CD14-positive monocyte (primary cell): ENCODE data around the gene TAF1B. TPM values are rescaled to one million over a fixed set of nuclear protein-coding genes. Genes with fewer than 3 reads are reported as not detected.
A peak's percentile ranks its signal among the peaks of the same experiment; 100 is the strongest.

Experiments used
- DNase-seq, 3 donors: peaks; one replicate each; pipeline ENCODE4 v3.0.0-alpha.2; 2011 to 2022
- H2AFZ ChIP-seq: 2 replicates; pipeline ENCODE4 v1.6.0; 2012; ENCODE audit warnings: mild to moderate bottlenecking, low read depth, low read length, inconsistent platforms; ENCODE audit not compliant: insufficient read depth, poor library complexity, severe bottlenecking
- H3K27ac ChIP-seq, 2 donors: 1 replicate in 1 of 2; 2 replicates in 1 of 2; pipeline ENCODE4 v1.5.1; 2012 to 2013; ENCODE audit warnings: low read length in 2 of 2, control low read depth in 1 of 2, inconsistent platforms in 1 of 2, low read depth in 1 of 2, mild to moderate bottlenecking in 1 of 2
- H3K27me3 ChIP-seq, 2 donors: one replicate each; pipeline versions ENCODE4 v1.6.0 to v1.6.1; 2011 to 2013; ENCODE audit warnings: low read length in 2 of 2; ENCODE audit not compliant: control insufficient read depth in 2 of 2, insufficient read depth in 2 of 2
- H3K36me3 ChIP-seq, 2 donors: replicated peaks in 1 of 2; 1 replicate in 1 of 2; 2 replicates in 1 of 2; pipeline versions ENCODE4 v1.5.1 to v1.6.1; 2012 to 2013; ENCODE audit warnings: low read length in 2 of 2, control low read depth in 1 of 2, inconsistent platforms in 1 of 2, mild to moderate bottlenecking in 1 of 2; ENCODE audit not compliant: insufficient read depth in 2 of 2, control insufficient read depth in 1 of 2
- H3K4me1 ChIP-seq, 2 donors: 1 replicate in 1 of 2; 2 replicates in 1 of 2; pipeline versions ENCODE4 v1.5.1 to v1.6.1; 2012 to 2013; ENCODE audit warnings: low read length in 2 of 2, control low read depth in 1 of 2, inconsistent platforms in 1 of 2, mild to moderate bottlenecking in 1 of 2, moderate library complexity in 1 of 2; ENCODE audit not compliant: insufficient read depth in 2 of 2, control insufficient read depth in 1 of 2
- H3K4me2 ChIP-seq: replicated peaks from 2 replicates; pipeline ENCODE3; 2012; ENCODE audit warnings: low read length, moderate library complexity, mild to moderate bottlenecking; ENCODE audit not compliant: poor library complexity, severe bottlenecking; ENCODE audit errors: extremely low read depth
- H3K4me3 ChIP-seq, 3 experiments: fragments of 200-600 bp in 1 of 3; sonication (generic) in 1 of 3; replicated peaks in 1 of 3; 1 replicate in 2 of 3; 2 replicates in 1 of 3; pipeline ENCODE4 v1.5.1; 2011 to 2013; ENCODE audit warnings: low read length in 3 of 3, mild to moderate bottlenecking in 3 of 3, control low read depth in 2 of 3, low read depth in 2 of 3, inconsistent platforms in 1 of 3, moderate library complexity in 1 of 3
- H3K79me2 ChIP-seq: 2 replicates; pipeline ENCODE4 v1.6.0; 2012; ENCODE audit warnings: mild to moderate bottlenecking, control low read depth, inconsistent platforms, low read length, moderate library complexity; ENCODE audit not compliant: insufficient read depth
- H3K9ac ChIP-seq: 2 replicates; pipeline ENCODE4 v1.6.0; 2017; ENCODE audit warnings: low read length, mild to moderate bottlenecking; ENCODE audit not compliant: insufficient read depth, poor library complexity, severe bottlenecking
- H3K9me3 ChIP-seq, 2 donors: replicated peaks in 1 of 2; 1 replicate in 1 of 2; 2 replicates in 1 of 2; pipeline versions ENCODE4 v1.5.1 to v1.6.1; 2012 to 2013; ENCODE audit warnings: low read length in 2 of 2, control low read depth in 1 of 2; ENCODE audit not compliant: control insufficient read depth in 1 of 2, insufficient read depth in 1 of 2
- H4K20me1 ChIP-seq: 2 replicates; pipeline ENCODE4 v1.6.0; 2012; ENCODE audit warnings: mild to moderate bottlenecking, low read length, control low read depth, moderate library complexity; ENCODE audit not compliant: insufficient read depth
- H3K27ac Mint-ChIP-seq, 7 donors: one replicate each; pipeline ENCODE4 v1.8.0; 2020; ENCODE audit warnings: mild to moderate bottlenecking in 7 of 7, mixed read lengths in 7 of 7, moderate library complexity in 6 of 7, inconsistent platforms in 2 of 7
- H3K27me3 Mint-ChIP-seq, 3 donors: one replicate each; pipeline ENCODE4 v1.8.0; 2021 to 2022; ENCODE audit warnings: low read depth in 3 of 3, mild to moderate bottlenecking in 3 of 3, mixed read lengths in 3 of 3, moderate library complexity in 3 of 3, inconsistent platforms in 1 of 3
- H3K36me3 Mint-ChIP-seq, 2 donors: one replicate each; pipeline ENCODE4 v1.8.0; 2020; ENCODE audit warnings: mixed read lengths in 2 of 2, inconsistent platforms in 1 of 2, mild to moderate bottlenecking in 1 of 2
- H3K4me1 Mint-ChIP-seq: one replicate; pipeline ENCODE4 v1.8.0; 2020; ENCODE audit warnings: mild to moderate bottlenecking, mixed read lengths
- H3K4me3 Mint-ChIP-seq, 2 donors: one replicate each; pipeline ENCODE4 v1.8.0; 2020; ENCODE audit warnings: mild to moderate bottlenecking in 2 of 2, mixed read lengths in 2 of 2, moderate library complexity in 1 of 2
- H3K9me3 Mint-ChIP-seq, 7 donors: one replicate each; pipeline ENCODE4 v1.8.0; 2020 to 2022; ENCODE audit warnings: mixed read lengths in 7 of 7, mild to moderate bottlenecking in 6 of 7, moderate library complexity in 6 of 7, inconsistent platforms in 2 of 7
- WGBS: methylation state at CpG from one replicate; pipeline ENCODE4 v1.1.5; 2013; ENCODE audit warnings: missing lambda C conversion rate; ENCODE audit not compliant: insufficient coverage; 5-methylcytosine and 5-hydroxymethylcytosine counted together
- intact Hi-C, 2 donors: fragments of 100-400 bp; cut with micrococcal nuclease; formaldehyde crosslinking; loops; one replicate each; pipeline versions ENCODE4 v1.15.0 to v1.15.1; 2023
- polyA plus RNA-seq, 3 donors: library from polyadenylated mRNA; depleted of rRNA in 1 of 3; unstranded in 2 of 3; stranded (reverse) in 1 of 3; fragments of 300-500 nt in 2 of 3; fragments of >200 nt in 1 of 3; fragmentation: Illumina TruSeq in 2 of 3; gene quantifications; 1 replicate in 2 of 3; 2 replicates in 1 of 3; pipeline ENCODE4 v1.2.3, GENCODE V29; 2012 to 2021
- TF ChIP-seq, protein P1 (sequence below): fragments of 200-600 bp; IDR thresholded peaks from one replicate; pipeline ENCODE4 v1.8.0; 2022; ENCODE audit warnings: antibody characterized with exemption, mild to moderate bottlenecking

TAF1B gene
- polyA plus RNA-seq, 3 donors, result 6.0 to 8.4 (median 7.2) TPM

DNA sequence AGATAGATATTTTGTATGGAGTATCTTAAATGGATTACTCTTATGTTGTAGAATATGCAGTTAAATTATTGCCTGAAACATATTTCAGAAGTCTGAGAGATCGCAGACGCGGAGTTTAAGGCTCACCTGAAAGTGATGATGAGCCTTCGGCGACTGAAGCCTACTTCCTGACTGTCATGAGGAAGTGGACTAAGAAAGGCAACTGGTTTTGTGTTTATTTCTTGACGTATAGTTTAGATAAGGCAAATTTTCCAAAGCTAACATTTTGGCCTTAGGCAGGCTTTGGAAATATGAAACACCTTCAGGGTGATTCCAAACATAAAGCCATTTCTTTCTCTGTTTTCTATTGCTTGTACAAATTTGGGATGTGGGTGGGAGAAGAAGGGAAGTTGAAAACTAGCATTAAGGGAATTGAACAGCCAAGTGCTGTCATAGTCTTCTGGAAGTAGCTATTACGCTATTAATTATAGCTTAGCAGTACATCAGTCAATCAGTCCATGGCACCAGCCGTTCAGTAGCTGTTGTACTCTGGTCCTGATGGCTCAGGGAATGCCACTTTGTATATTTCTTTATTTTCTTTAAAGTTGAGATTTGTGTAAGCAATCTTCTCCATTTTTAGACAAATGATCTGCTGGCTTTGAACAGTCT lies 109.7 kb downstream of the TAF1B start:
- no peaks in the 10 kb centered on the region for H3K36me3 ChIP-seq
- H3K9me3 Mint-ChIP-seq, result peaks cover 0 to 12% (median 3%) of the 10 kb centered on the region in 7 donors
- H3K4me1 ChIP-seq, result peaks cover 9 to 13% of the 10 kb centered on the region in 2 donors
- no peaks in the 10 kb centered on the region for H4K20me1 ChIP-seq
- H3K4me2 ChIP-seq, result no peak overlapping the region
- no peak overlapping the region for H3K27ac Mint-ChIP-seq
- H3K4me1 Mint-ChIP-seq, result peaks cover 13% of the 10 kb centered on the region
- peaks cover 9 to 15% of the 10 kb centered on the region in 2 donors for H3K36me3 Mint-ChIP-seq
- peaks cover 38 to 55% of the 10 kb centered on the region in 2 donors for H3K27me3 ChIP-seq
- no peak overlapping the region for H2AFZ ChIP-seq
- 71% methylated on average over 5 of the region's 8 CpGs for WGBS
- no peak overlapping the region for H3K4me3 ChIP-seq
- no peak overlapping the region for H3K27ac ChIP-seq
- no peaks in the 10 kb centered on the region for H3K79me2 ChIP-seq
- no peaks in the 10 kb centered on the region for H3K9me3 ChIP-seq
- H3K9ac ChIP-seq, result no peak overlapping the region
- TF ChIP-seq, protein P1, sequence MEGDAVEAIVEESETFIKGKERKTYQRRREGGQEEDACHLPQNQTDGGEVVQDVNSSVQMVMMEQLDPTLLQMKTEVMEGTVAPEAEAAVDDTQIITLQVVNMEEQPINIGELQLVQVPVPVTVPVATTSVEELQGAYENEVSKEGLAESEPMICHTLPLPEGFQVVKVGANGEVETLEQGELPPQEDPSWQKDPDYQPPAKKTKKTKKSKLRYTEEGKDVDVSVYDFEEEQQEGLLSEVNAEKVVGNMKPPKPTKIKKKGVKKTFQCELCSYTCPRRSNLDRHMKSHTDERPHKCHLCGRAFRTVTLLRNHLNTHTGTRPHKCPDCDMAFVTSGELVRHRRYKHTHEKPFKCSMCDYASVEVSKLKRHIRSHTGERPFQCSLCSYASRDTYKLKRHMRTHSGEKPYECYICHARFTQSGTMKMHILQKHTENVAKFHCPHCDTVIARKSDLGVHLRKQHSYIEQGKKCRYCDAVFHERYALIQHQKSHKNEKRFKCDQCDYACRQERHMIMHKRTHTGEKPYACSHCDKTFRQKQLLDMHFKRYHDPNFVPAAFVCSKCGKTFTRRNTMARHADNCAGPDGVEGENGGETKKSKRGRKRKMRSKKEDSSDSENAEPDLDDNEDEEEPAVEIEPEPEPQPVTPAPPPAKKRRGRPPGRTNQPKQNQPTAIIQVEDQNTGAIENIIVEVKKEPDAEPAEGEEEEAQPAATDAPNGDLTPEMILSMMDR, result no peak
- peak overlapping the region; percentile 35 to 88 for H3K4me3 Mint-ChIP-seq
- no peak for DNase-seq
- intact Hi-C loops, result loop anchor here (10.0 kb wide), 1 partner anchor 492 kb away; the partner anchor contains the start of gene ODC1 (in 2 of the 2)
- H3K27me3 Mint-ChIP-seq, result peaks cover 55 to 73% (median 58%) of the 10 kb centered on the region in 3 donors

DNA sequence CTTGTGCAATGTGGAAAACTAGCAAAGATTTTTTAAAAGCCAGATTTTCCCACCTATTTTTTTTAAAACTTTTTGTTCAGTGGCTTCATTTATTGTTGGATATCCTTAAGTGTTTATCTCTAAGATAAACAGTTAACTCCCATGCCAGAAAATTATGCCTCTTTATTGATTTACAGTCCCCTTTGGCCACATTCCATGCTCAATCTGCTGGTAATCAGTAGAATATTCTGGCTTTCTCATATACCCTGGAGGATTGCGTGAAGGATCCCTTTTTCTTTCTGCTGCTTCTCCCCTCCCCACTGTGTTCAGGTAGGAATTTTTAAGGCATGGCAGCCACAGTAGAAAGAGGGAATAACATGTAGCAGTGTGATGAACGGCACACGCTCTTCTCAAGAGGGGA lies 110.9 kb downstream of the TAF1B start:
- TF ChIP-seq, protein P1, result no peak
- Mint-ChIP-seq H3K27me3 (peaks cover 50 to 67% (median 53%) of the 10 kb centered on the region in 3 donors), H3K27ac (no peak overlapping the region), H3K4me1 (peaks cover 13% of the 10 kb centered on the region), H3K4me3 (peak overlapping the region in 1 of 2 donors; percentile 66), H3K9me3 (peaks cover 0 to 12% (median 3%) of the 10 kb centered on the region in 7 donors), H3K36me3 (peaks cover 9 to 15% of the 10 kb centered on the region in 2 donors)
- H3K27me3 ChIP-seq, result peaks cover 36 to 58% of the 10 kb centered on the region in 2 donors
- H3K9ac ChIP-seq, result no peak overlapping the region
- no peaks in the 10 kb centered on the region for H3K36me3 ChIP-seq
- 100% methylated on average over 2 of the region's 3 CpGs for WGBS
- H3K79me2 ChIP-seq, result no peaks in the 10 kb centered on the region
- no peak overlapping the region for H3K4me3 ChIP-seq
- no peak overlapping the region for H3K4me2 ChIP-seq
- peaks cover 9 to 13% of the 10 kb centered on the region in 2 donors for H3K4me1 ChIP-seq
- H4K20me1 ChIP-seq, result no peaks in the 10 kb centered on the region
- intact Hi-C loops, result loop anchor here (10.0 kb wide), 1 partner anchor 491 kb away; the partner anchor contains the start of gene ODC1 (in 2 of the 2)
- H3K9me3 ChIP-seq, result no peaks in the 10 kb centered on the region
- no peak overlapping the region for H3K27ac ChIP-seq
- no peak overlapping the region for H2AFZ ChIP-seq
- no peak for DNase-seq
